Caco-2 (cell line): ENCODE results near the gene MYT1. TPM values are rescaled to one million over a fixed set of nuclear protein-coding genes. Genes with fewer than 3 reads are reported as not detected.

Experiments
- BruUV-seq: library from RNA; stranded (reverse); fragments of 400-500 nt; replicated peaks from 2 replicates; lab custom pipeline; 2021; lab: Mats Ljungman, UMichigan
- CTCF ChIA-PET: fragments of 300-600 bp; sonication (Branson Sonifier 250); formaldehyde crosslinking; loops from one replicate; lab custom pipeline; 2022; ENCODE audit warnings: antibody characterized with exemption; lab: Charles Lee
- POLR2A ChIA-PET: fragments of 300-600 bp; sonication (Branson Sonifier 250); formaldehyde crosslinking; loops from one replicate; lab custom pipeline; 2022; ENCODE audit warnings: antibody characterized with exemption; lab: Charles Lee
- DNase-seq, 2 experiments: peaks; one replicate each; pipeline versions ENCODE4 v3.0.0 to v3.0.0-alpha.2; 2020 to 2022
- H3K27me3 ChIP-seq: replicated peaks from 2 replicates; pipeline ENCODE4 v1.6.0; 2011; ENCODE audit warnings: low read length; ENCODE audit not compliant: control insufficient read depth, insufficient read depth
- H3K36me3 ChIP-seq: 2 replicates; pipeline ENCODE4 v1.5.1; 2011; ENCODE audit warnings: low read length; ENCODE audit not compliant: control insufficient read depth, insufficient read depth
- H3K4me1 ChIP-seq: fragments of 250-450 bp; sonication (Bioruptor Pico); 2 replicates; pipeline ENCODE4 v1.5.1; 2020; ENCODE audit warnings: mild to moderate bottlenecking
- H3K4me3 ChIP-seq: 2 replicates; pipeline ENCODE4 v1.5.1; 2011; ENCODE audit warnings: low read depth, mild to moderate bottlenecking, control low read depth, low read length
- H3K9me3 ChIP-seq: fragments of 250-450 bp; sonication (Bioruptor Pico); 2 replicates; pipeline ENCODE4 v1.5.1; 2020; ENCODE audit warnings: mild to moderate bottlenecking, moderate library complexity
- H3K27ac Mint-ChIP-seq: one replicate; pipeline ENCODE4 v1.8.0; 2022; ENCODE audit warnings: mixed read lengths; ENCODE audit not compliant: unreplicated experiment
- H3K27me3 Mint-ChIP-seq: one replicate; pipeline ENCODE4 v1.8.0; 2022; ENCODE audit warnings: mixed read lengths; ENCODE audit not compliant: insufficient read depth, unreplicated experiment
- H3K36me3 Mint-ChIP-seq: one replicate; pipeline ENCODE4 v1.8.0; 2022; ENCODE audit warnings: mild to moderate bottlenecking, mixed read lengths; ENCODE audit not compliant: insufficient read depth, unreplicated experiment
- H3K4me1 Mint-ChIP-seq: one replicate; pipeline ENCODE4 v1.8.0; 2022; ENCODE audit warnings: low read depth, mixed read lengths; ENCODE audit not compliant: unreplicated experiment
- H3K4me3 Mint-ChIP-seq: one replicate; pipeline ENCODE4 v1.8.0; 2022; ENCODE audit warnings: mild to moderate bottlenecking, moderate library complexity, mixed read lengths; ENCODE audit not compliant: unreplicated experiment
- H3K9me3 Mint-ChIP-seq: one replicate; pipeline ENCODE4 v1.8.0; 2022; ENCODE audit warnings: mixed read lengths; ENCODE audit not compliant: unreplicated experiment
- intact Hi-C: fragments of 100-400 bp; cut with micrococcal nuclease; formaldehyde crosslinking; loops from one replicate; pipeline ENCODE4 v1.10.0; 2022; ENCODE audit not compliant: unreplicated experiment
- total RNA-seq: library from RNA; stranded (reverse); gene quantifications from 2 replicates; pipeline ENCODE4 v1.2.3, GENCODE V29; 2022
- TF ChIP-seq, protein P1 (sequence below), 2 experiments: fragments of 200-600 bp in 1 of 2; IDR thresholded peaks; 1 replicate in 1 of 2; 2 replicates in 1 of 2; pipeline versions ENCODE4 v1.5.1 to v1.8.0; 2011 to 2022; ENCODE audit warnings: antibody characterized with exemption in 1 of 2, control low read depth in 1 of 2, inconsistent platforms in 1 of 2, low read depth in 1 of 2, low read length in 1 of 2, mild to moderate bottlenecking in 1 of 2, moderate library complexity in 1 of 2; ENCODE audit not compliant: insufficient read depth in 1 of 2, severe bottlenecking in 1 of 2, unreplicated experiment in 1 of 2

Gene MYT1
- total RNA-seq, 1 experiment from 2014 or later: 0.25 TPM

DNA sequence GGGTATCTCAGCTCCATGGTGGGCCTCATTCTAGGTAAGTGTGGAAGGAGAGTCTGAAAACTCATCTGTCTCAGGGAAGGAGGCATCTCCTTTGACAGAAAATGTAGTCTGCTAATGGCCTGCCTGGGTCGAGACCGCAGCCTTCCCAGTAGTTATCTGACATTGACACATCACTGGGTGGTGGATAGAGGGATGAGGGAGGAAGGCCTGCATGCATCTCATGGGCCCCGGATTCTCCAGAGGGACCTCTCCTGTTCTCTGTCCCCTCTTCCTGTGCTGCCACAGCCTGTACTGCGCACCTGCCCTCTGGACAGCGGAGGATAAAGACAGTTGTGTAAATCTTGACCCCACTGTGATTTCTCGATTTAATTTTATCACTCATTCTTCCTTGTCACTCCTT is 96.0 kb downstream of the MYT1 start:
- Mint-ChIP-seq H3K9me3 (no peaks in the 10 kb centered on the region), H3K4me3 (no peak overlapping the region), H3K27me3 (no peaks in the 10 kb centered on the region), H3K27ac (no peak overlapping the region), H3K36me3 (peaks cover 26% of the 10 kb centered on the region), H3K4me1 (no peaks in the 10 kb centered on the region)
- Histone ChIP-seq H3K9me3 (no peaks in the 10 kb centered on the region), H3K36me3 (peaks cover 3% of the 10 kb centered on the region), H3K4me1 (no peaks in the 10 kb centered on the region), H3K4me3 (no peak overlapping the region), H3K27me3 (no peaks in the 10 kb centered on the region)
- no TSS peak for BruUV-seq
- POLR2A ChIA-PET: no interaction called here
- CTCF ChIA-PET: no interaction called here
- TF ChIP-seq, protein P1, sequence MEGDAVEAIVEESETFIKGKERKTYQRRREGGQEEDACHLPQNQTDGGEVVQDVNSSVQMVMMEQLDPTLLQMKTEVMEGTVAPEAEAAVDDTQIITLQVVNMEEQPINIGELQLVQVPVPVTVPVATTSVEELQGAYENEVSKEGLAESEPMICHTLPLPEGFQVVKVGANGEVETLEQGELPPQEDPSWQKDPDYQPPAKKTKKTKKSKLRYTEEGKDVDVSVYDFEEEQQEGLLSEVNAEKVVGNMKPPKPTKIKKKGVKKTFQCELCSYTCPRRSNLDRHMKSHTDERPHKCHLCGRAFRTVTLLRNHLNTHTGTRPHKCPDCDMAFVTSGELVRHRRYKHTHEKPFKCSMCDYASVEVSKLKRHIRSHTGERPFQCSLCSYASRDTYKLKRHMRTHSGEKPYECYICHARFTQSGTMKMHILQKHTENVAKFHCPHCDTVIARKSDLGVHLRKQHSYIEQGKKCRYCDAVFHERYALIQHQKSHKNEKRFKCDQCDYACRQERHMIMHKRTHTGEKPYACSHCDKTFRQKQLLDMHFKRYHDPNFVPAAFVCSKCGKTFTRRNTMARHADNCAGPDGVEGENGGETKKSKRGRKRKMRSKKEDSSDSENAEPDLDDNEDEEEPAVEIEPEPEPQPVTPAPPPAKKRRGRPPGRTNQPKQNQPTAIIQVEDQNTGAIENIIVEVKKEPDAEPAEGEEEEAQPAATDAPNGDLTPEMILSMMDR (IDR thresholded peaks at IDR 0.05; ENCODE audit: insufficient read depth in 1 of 2, low read depth in 1 of 2, low read length in 1 of 2, severe bottlenecking in 1 of 2, unreplicated experiment in 1 of 2): no peak
- intact Hi-C loops: no loop called here
- no peak for DNase-seq

GRCh38 chr20:64261138-64261537 is 96.9 kb downstream of the MYT1 start:
- intact Hi-C loops: no loop called here
- no peaks in the 10 kb centered on the region for H3K4me1 Mint-ChIP-seq
- Histone ChIP-seq H3K9me3 (no peaks in the 10 kb centered on the region), H3K4me3 (no peak overlapping the region), H3K27me3 (no peaks in the 10 kb centered on the region), H3K4me1 (no peaks in the 10 kb centered on the region), H3K36me3 (peaks cover 5% of the 10 kb centered on the region)
- ChIA-PET POLR2A (no interaction called here), CTCF (interaction anchor here (0.6 kb wide), 1 partner anchor 105 kb away, joined by 3 read pairs; no protein-coding TSS in a partner anchor)
- peaks cover 17% of the 10 kb centered on the region for H3K36me3 Mint-ChIP-seq
- no peak for DNase-seq
- H3K27ac Mint-ChIP-seq: no peak overlapping the region
- no TSS peak for BruUV-seq
- no peaks in the 10 kb centered on the region for H3K27me3 Mint-ChIP-seq
- TF ChIP-seq, protein P1 (IDR thresholded peaks at IDR 0.05; ENCODE audit: insufficient read depth in 1 of 2, low read depth in 1 of 2, low read length in 1 of 2, severe bottlenecking in 1 of 2, unreplicated experiment in 1 of 2): no peak
- no peak overlapping the region for H3K4me3 Mint-ChIP-seq
- no peaks in the 10 kb centered on the region for H3K9me3 Mint-ChIP-seq

GRCh38 chr20:64264091-64264490 is 99.8 kb downstream of the MYT1 start:
- peaks cover 7% of the 10 kb centered on the region for H3K36me3 ChIP-seq
- H3K9me3 ChIP-seq: no peaks in the 10 kb centered on the region
- ChIA-PET POLR2A (no interaction called here), CTCF (no interaction called here)
- no peaks in the 10 kb centered on the region for H3K27me3 ChIP-seq
- H3K27ac Mint-ChIP-seq: no peak overlapping the region
- BruUV-seq: no TSS peak
- no peak for DNase-seq
- intact Hi-C loops: no loop called here
- no peaks in the 10 kb centered on the region for H3K4me1 Mint-ChIP-seq
- H3K27me3 Mint-ChIP-seq: no peaks in the 10 kb centered on the region
- peaks cover 13% of the 10 kb centered on the region for H3K36me3 Mint-ChIP-seq
- H3K4me3 Mint-ChIP-seq: no peak overlapping the region
- H3K4me1 ChIP-seq: no peaks in the 10 kb centered on the region
- TF ChIP-seq, protein P1 (IDR thresholded peaks at IDR 0.05; ENCODE audit: insufficient read depth in 1 of 2, low read depth in 1 of 2, low read length in 1 of 2, severe bottlenecking in 1 of 2, unreplicated experiment in 1 of 2): no peak
- H3K4me3 ChIP-seq: no peak overlapping the region
- H3K9me3 Mint-ChIP-seq: no peaks in the 10 kb centered on the region
